HG03354 (cell line): ENCODE measurements around the gene MCTP2.

Source experiments
- ATAC-seq: cut with Tn5 transposase; IDR thresholded peaks from one replicate; pipeline ENCODE4 v1.9.1; 2021; ENCODE audit warnings: mild to moderate bottlenecking; ENCODE audit not compliant: unreplicated experiment, poor library complexity, severe bottlenecking

The MCTP2 gene

DNA sequence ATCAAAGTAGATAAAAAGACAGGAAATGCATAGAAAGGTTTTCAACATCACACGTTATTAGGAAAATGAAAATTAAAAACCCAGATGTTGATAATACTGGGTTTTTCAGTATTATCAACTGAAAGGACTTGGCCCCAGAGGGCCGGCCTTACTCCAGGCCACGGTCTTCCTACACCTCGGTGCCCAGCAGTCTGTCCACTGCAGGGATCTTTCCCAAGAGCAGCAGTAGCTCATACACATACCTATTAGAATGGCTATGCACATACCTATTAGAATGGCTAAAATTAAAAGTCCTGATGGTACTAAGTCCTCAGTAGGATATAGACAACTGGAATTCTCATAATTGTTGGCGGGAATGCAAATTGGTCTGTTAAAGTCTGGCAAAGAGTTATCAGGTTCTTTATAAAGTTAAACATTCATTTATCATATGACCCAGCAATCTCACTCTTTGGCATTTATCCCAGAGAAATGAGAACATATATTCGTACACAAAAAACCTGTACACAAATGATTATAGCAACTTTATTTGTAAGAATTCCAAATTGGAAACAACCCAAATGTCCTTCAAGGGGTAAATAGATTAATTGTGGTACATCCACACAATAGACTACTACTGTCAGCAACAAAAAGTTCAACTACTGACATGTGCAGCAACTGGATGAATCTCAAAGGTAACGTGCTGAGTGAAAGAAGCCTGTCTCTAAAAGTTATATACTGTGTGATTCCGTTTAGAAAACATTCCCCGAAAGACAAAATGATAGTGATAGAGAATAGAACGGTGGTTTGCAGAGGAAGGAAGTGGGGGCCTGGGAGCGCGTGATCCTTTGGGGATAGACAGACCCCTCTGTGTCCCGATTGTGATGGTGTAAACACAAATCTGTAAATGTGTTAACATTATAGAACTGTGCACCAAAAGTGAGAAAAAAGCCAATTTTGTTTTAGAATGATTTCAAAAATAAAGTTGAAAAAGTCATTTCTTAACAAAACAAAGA is 62.3 kb downstream of the MCTP2 start:
- ATAC-seq = no peak

DNA sequence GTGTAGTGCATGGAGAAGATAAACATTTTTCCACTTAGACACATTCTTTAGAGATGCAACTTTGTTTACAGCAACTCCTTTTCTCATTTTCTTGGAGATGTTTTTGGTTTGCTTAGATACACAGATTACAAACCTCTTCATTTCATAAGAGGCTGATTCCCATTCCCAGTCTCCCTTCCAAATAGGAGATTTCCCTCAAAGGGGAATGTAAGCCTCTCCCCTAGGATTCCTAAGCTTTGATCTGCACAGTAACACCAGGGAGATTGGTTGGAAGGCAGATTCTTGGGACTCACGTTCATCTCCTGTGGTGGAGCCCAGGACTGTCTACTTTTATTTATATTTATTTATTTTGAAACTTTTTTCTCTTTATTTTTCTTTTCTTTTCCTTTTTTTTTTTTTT is 63.2 kb downstream of the MCTP2 start:
- no peak for ATAC-seq

- ATAC-seq = no peak
These were observed 63.9 kb downstream of the MCTP2 start for GRCh38 chr15:94295275-94295674.

GRCh38 chr15:94296717-94297116 is 65.4 kb downstream of the MCTP2 start:
- no peak for ATAC-seq

DNA sequence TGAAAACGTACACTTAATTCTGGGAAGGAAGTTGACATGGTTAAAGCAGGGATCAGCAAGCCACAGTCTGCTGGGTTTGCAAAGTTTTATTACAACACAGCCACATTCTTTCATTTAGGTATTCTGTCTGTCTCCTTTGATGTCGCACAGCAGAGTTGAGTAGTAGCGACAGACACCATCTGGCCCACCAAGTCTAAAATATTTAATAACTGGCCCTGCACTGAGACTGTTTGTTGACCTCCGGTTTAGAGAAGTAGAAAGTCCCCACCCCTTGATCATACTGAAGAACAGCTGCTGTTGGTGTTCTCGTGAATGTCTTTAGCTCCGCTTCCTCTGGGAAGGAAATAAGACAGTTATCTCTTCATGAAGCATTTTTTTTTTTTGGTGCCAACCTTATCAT is 66.2 kb downstream of the MCTP2 start:
- ATAC-seq = peak; percentile 91

DNA sequence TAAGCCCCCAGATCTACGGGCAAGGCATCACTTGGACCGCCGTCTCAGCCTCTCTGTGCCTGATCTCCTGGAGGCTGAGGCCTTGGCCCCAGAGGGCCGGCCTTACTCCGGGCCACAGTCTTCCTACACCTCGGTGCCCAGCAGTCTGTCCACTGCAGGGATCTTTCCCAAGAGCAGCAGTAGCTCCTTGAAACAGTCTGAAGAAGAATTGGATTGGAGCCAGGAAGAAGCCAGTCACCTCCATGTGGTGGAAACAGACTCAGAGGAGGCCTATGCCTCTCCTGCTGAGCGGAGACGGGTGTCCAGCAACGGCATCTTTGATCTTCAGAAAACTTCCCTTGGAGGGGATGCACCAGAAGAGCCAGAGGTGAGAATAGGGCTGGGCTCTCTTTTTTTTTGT is 67.0 kb downstream of the MCTP2 start:
- no peak for ATAC-seq

DNA sequence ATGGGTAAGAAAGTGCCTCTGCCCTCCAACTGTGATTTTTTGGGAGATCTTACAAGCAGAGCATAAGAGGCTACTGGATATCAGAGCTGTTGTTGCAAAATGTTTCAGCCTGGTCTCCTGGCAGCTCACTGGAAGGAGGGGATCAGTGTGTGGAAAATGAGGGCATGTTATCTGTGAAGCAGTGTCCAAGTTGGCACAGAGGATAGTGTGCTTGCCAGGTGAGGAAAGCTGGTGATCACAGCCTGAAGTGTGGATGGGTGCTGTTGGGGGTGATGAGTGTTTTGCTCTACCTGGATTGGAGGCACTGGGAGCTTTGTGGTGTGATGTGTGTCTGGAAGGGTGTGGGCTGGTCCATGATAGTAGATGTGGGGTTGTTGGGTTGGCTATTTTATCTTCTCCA is 69.3 kb downstream of the MCTP2 start:
- ATAC-seq = no peak

DNA sequence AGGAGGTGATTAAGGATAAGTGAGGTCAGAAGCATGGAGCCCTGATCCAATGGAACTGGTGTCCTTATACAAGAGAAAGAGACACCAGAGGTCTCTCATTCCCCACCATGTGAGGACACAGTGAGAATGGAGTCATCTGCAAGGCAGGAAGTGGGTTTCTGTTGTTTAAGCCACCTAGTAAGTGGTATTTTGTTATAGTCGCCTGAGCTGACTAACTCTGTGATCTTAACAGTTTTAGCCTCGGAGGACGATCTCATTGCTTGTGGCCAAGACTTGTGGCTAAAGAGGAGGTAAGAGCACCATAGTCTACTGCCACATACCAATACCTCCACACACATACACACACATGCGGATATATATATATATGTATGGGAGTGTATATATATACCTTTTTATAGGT is 73.8 kb downstream of the MCTP2 start:
- peak; percentile 51 for ATAC-seq

GRCh38 chr15:94306700-94307650 is 75.6 kb downstream of the MCTP2 start:
- peak; percentile 88 for ATAC-seq

- ATAC-seq = no peak
These were observed 81.6 kb downstream of the MCTP2 start for GRCh38 chr15:94312946-94313345.

- ATAC-seq = no peak
These were observed 83.3 kb downstream of the MCTP2 start for GRCh38 chr15:94314639-94315038.

DNA sequence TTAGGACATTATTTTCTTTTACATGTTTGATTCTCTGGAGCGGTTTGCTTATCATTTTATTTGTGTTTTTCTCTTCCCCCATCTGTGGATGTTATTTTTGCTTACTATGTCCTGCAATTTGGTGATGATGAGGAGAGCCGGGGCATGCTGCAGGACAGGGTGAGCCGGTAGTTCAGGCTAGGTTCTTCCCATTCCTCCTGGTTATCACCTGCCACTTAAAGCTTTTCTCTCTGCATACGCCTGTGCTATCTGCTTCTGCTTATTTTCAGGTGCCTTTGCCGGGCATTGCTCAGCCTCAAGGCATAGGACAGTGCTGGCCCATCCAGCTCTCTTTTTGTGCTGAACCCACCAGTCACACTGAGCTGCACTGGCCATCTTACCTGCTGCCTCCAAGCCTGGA is 85.8 kb downstream of the MCTP2 start:
- no peak for ATAC-seq

- ATAC-seq = no peak
These were observed 90.8 kb downstream of the MCTP2 start for GRCh38 chr15:94322141-94322540.

DNA sequence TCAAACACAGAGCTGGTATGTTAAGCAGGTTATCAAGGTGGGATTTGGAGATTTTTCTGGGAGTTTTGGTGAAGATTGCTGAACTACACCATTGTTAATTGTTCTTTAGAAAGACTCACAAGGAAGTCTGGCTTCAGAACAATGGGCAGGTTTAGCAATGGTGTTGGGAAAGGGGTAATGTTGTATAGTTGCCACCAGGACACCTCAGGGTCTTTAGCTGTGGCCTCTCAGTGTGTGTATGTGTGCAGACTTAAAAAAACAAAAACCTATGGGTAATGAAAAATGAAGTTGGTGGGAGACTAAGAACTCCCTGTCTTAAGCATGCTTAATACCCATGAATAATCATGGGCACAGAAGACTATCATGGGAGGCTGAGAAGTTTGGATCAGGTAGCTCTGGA is 91.7 kb downstream of the MCTP2 start:
- ATAC-seq = no peak

DNA sequence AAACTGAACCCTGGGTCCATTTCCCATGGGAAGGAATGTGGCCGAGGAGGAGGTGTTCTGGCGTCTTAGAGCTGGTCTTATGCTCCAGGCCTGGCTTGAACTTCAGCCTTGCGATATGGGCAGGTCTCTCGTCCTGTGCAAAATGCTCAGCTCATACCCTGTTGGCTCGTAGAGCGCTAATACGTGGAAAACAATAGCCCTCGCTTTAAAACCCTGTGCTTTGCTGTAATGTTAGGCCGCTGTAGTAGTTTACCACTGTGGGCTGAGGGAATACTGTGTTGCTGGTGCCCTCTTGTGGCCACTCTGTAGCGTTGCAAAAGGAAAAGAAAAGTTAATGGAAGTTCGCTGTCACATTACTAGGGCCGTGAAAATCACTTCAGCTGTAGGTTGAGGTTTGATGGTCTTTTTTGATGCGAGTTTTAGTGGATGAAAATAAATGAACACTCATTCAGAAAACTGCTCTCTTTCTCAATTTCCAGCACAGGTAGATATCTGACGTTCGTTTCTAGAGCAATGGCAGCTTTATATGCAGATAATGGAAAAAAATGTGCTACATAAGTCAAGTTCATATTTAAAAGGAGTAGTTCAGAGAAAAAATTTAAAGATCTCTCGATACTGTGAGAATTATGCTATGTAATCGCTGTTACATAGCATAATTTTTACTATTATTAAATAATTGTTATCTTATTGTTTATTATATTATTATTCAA is 92.9 kb downstream of the MCTP2 start:
- peak; percentile 84 for ATAC-seq

DNA sequence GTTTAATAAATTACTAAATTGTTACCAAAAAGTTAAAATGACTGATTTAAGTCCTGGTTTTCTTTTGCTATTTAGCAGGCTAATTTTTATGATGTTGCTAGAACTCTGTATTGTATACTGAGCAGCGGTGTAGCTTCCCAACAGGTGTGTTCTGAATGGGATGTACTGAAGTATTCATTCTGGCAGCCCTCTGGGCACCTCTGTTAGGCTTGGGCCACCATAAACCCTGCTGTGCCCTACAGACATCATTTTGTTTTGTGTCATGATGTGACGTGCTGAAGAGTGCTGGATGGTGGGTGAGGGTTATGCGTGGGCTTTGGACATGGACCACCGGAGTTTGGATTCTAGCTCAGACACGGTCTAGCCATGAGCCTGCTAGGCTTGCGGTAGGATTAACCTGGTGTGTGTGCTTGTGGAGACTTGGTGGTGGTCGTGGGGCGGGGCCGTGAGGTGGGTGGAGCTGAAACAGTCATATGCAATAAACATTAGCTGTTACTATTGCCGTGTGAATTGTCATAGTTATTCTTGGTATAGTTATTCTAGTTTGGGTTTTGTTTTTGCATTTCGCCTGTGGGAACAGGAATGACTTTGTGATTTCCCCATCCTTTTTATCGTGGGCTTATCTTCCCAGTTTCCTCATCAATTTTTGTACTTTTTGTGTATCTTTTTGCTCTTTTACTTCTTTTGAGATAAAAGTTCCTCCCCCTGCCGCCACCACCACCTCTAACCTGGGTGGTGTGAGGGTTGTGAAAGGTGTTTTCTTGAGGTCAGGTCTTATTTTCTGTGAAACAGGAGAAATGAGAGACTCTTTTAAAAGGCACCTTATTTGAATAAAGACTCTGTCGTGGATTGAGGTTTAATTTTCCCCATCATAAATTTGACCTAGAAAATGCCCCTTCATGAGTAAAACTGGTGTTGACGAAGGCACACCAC is 93.7 kb downstream of the MCTP2 start:
- peak; percentile 36 for ATAC-seq

DNA sequence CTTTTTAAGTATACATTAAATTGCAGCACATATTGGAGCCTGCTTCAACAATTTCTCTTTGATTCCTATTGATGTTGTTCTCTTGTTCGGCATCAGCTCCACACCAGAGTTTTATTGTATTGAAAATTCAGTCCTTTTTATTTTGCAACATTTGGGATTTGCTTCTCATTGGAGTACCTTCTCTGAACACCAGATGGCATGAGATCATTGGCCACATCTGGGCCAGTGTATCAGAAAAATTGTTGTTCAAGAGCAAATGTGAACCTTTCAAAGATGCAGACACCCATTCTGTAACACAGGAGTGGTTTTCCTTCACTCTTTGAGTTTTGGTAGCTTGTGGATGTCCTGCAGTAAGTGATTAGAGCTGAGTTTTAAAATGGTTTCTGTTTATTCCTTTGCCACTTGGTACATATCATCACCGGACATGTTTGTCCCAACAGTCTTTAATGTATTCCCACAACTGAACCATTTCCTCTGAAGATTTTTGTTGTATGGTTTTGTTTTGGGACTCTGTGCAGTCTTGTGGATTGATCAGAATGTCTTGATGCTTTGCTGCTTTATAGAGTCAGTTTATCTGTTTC is 96.1 kb downstream of the MCTP2 start:
- ATAC-seq = peak; percentile 59

DNA sequence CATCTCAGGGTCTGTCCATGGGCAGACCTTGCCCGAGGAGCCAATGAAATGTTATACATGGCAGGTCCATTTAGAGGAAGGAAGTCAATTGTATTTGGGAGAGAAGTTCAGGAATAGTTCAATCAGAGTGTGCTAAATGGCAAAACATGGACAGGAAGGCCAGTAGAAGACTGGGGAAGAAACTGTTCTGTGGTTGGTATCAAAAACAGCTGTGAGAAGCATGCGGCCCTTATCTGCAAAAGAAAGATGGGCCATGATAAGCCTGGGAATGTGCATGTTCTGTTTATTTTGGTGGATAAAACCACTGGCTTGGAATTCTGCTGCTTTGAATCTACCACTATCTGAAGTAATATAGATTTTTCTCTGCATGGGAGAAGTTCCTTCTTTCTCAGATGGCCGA is 100.4 kb downstream of the MCTP2 start:
- no peak for ATAC-seq

DNA sequence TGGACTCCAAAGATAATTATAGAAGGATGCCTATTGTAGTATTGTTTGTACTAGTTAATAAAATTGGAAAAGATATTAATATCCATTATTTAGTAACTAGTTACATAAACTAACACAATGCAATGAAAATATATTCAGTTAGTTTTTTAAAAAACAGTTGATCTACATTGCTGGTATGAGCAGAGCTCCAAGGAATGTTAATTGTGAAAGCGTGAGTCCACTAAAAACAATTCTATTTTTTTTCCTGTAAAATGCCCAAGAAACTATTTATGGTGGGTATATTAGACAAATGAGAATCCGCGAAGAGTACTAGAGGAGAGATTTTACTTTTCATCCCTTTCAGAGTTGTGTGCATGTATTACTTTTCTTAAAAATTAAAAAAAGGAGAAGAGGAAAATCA is 104.3 kb downstream of the MCTP2 start:
- no peak for ATAC-seq
